Suprapubic skin (tissue), 4 donors: ENCODE measurements around the gene RPS6KA5. TPM values are rescaled to one million over a fixed set of nuclear protein-coding genes. Genes with fewer than 3 reads are reported as not detected.

Source experiments
- DNase-seq, 2 donors: peaks; one replicate each; pipeline ENCODE4 v3.0.0-alpha.2; 2019; ENCODE audit warnings: low spot score in 2 of 2
- H3K27ac ChIP-seq: fragments of 200-600 bp; sonication (generic); one replicate; pipeline ENCODE4 v1.5.1; 2019
- H3K27me3 ChIP-seq: fragments of 200-600 bp; sonication (generic); one replicate; pipeline ENCODE4 v1.5.1; 2019
- H3K36me3 ChIP-seq: fragments of 200-600 bp; sonication (generic); one replicate; pipeline ENCODE4 v1.5.1; 2019
- H3K4me1 ChIP-seq: fragments of 200-600 bp; sonication (generic); one replicate; pipeline ENCODE4 v1.5.1; 2019
- H3K4me3 ChIP-seq: fragments of 200-600 bp; sonication (generic); one replicate; pipeline ENCODE4 v1.5.1; 2019; ENCODE audit warnings: mild to moderate bottlenecking
- H3K9me3 ChIP-seq: fragments of 200-600 bp; sonication (generic); one replicate; pipeline ENCODE4 v1.5.1; 2019
- EP300 ChIP-seq: sonication (generic); formaldehyde crosslinking; IDR thresholded peaks from one replicate; pipeline ENCODE4 v1.6.1; 2017; ENCODE audit warnings: antibody characterized with exemption
- POLR2A ChIP-seq, 2 donors: fragments of 450-650 bp; IDR thresholded peaks; one replicate each; pipeline ENCODE4 v1.6.1; 2017; ENCODE audit warnings: antibody characterized with exemption in 2 of 2, mild to moderate bottlenecking in 2 of 2, moderate library complexity in 2 of 2
- POLR2AphosphoS5 ChIP-seq, 3 donors: sonication (generic); formaldehyde crosslinking; IDR thresholded peaks; one replicate each; pipeline ENCODE4 v1.6.1; 2017; ENCODE audit warnings: antibody characterized with exemption in 3 of 3
- WGBS: methylation state at CpG from one replicate; pipeline ENCODE4 v1.1.5; 2018; 5-methylcytosine and 5-hydroxymethylcytosine counted together
- total RNA-seq, 4 donors: library from RNA; depleted of rRNA; stranded (reverse); fragments of >200 nt; gene quantifications; one replicate each; pipeline ENCODE4 v1.1.0, GENCODE V29; 2016
- TF ChIP-seq, protein P1 (sequence below), 2 donors: fragments of 200-600 bp in 1 of 2; fragments of 450-650 bp in 1 of 2; sonication (generic) in 1 of 2; IDR thresholded peaks; one replicate each; pipeline ENCODE4 v1.5.1; 2016 to 2019; ENCODE audit warnings: antibody characterized with exemption in 2 of 2, mild to moderate bottlenecking in 1 of 2, moderate library complexity in 1 of 2

Gene RPS6KA5
- total RNA-seq, 4 donors from 2014 or later: 6.4 to 14.2 (median 11.2) TPM

DNA sequence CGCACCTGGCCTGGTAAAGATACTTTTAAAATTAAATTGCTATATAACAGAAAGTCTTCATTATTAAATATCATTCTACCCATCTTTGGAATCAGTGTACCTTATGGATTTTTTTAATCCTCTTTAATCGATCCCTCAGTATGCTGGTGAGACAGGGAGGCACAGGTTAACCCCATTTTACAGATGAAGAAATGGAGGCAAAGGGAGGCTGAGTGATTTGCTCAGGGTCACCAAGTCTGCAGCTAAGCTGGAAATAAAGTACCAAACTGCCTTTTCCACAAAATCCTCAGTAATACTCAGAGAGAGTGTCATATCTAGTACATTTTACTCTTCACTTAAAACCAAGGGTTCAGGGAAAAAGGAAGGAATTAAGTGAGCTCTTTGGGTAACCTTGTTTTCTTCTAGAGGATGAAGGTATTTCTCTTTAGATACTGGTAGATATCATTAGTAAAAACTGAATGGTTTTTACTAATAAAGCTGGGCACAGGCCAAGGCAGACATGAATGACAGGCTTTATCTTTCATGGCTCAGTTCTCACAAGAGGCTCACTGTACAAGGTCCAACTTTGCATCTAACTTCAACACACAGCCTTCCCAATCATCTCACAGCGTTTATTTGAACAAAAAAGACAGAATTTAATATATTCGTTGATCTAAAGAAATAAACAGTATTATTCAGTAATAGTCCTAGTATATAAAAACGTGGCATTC lies 209.0 kb downstream of the RPS6KA5 start:
- no peak overlapping the region for H3K27ac ChIP-seq
- 88% methylated on average over 5 of the region's 5 CpGs for WGBS
- TF ChIP-seq POLR2A (IDR thresholded peaks at IDR 0.05) (no peak), EP300 (no peak), POLR2AphosphoS5 (IDR thresholded peaks at IDR 0.05) (no peak)
- TF ChIP-seq, protein P1, sequence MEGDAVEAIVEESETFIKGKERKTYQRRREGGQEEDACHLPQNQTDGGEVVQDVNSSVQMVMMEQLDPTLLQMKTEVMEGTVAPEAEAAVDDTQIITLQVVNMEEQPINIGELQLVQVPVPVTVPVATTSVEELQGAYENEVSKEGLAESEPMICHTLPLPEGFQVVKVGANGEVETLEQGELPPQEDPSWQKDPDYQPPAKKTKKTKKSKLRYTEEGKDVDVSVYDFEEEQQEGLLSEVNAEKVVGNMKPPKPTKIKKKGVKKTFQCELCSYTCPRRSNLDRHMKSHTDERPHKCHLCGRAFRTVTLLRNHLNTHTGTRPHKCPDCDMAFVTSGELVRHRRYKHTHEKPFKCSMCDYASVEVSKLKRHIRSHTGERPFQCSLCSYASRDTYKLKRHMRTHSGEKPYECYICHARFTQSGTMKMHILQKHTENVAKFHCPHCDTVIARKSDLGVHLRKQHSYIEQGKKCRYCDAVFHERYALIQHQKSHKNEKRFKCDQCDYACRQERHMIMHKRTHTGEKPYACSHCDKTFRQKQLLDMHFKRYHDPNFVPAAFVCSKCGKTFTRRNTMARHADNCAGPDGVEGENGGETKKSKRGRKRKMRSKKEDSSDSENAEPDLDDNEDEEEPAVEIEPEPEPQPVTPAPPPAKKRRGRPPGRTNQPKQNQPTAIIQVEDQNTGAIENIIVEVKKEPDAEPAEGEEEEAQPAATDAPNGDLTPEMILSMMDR (IDR thresholded peaks at IDR 0.05): no peak
- H3K9me3 ChIP-seq: no peaks in the 10 kb centered on the region
- no peak for DNase-seq
- no peaks in the 10 kb centered on the region for H3K4me1 ChIP-seq
- no peak overlapping the region for H3K4me3 ChIP-seq
- H3K36me3 ChIP-seq: no peaks in the 10 kb centered on the region
- H3K27me3 ChIP-seq: no peaks in the 10 kb centered on the region

DNA sequence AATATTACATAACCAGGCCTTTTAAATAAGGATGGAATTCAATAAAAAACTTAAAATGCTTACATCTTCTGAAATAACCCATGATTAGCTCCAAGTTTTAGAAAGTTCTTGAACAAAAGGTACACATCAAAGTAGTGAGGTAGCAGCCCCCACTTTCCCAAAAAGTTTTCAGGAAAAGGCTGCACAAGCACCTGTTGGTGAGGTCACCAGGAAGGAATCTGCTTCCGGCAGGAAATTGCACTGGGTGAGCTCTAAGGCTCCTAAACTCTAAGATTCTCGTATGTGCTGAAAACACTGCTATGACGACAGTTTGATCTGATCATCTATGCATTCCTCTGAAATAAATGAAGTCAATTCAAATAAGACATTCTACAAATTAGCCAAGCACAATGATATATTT lies 210.0 kb downstream of the RPS6KA5 start:
- Histone ChIP-seq H3K27ac (no peak overlapping the region), H3K4me1 (no peaks in the 10 kb centered on the region), H3K36me3 (no peaks in the 10 kb centered on the region), H3K9me3 (no peaks in the 10 kb centered on the region), H3K27me3 (no peaks in the 10 kb centered on the region), H3K4me3 (no peak overlapping the region)
- WGBS: 42% methylated on average over 3 of the region's 3 CpGs
- TF ChIP-seq, protein P1 (IDR thresholded peaks at IDR 0.05): no peak
- TF ChIP-seq EP300 (no peak), POLR2A (IDR thresholded peaks at IDR 0.05) (no peak), POLR2AphosphoS5 (IDR thresholded peaks at IDR 0.05) (no peak)
- DNase-seq: no peak

DNA sequence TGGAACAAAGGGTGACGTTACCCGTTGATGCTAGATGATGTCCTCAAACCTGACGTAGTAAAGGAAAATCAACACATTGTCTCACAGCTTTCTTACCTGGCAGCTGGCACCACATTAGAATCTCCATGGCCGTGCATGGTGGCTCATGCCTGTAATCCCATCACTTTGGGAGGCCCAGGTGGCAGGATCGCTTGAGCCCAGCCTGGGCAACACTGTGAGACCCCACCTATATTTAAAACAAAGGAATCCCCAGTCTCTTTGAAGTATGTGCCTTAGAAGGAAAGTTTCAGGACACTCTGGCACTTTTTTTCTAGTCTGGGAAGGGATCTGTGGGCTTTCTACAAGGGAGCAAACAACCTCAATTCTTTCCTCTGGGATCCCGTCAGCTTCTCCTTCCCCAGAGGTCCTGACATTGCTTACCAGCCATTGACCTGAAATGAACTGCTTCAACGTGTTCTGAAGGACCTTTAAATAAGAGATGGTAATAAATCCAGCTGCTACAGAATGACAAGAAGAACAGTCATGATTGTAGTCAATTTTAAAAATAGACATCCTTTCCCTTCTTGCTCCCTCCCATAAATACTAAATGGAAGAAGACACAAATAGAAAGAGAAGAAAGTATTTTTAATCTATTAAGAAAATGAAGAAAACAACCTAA lies 210.5 kb downstream of the RPS6KA5 start:
- 83% methylated on average over 7 of the region's 7 CpGs for WGBS
- no peaks in the 10 kb centered on the region for H3K27me3 ChIP-seq
- no peak for DNase-seq

DNA sequence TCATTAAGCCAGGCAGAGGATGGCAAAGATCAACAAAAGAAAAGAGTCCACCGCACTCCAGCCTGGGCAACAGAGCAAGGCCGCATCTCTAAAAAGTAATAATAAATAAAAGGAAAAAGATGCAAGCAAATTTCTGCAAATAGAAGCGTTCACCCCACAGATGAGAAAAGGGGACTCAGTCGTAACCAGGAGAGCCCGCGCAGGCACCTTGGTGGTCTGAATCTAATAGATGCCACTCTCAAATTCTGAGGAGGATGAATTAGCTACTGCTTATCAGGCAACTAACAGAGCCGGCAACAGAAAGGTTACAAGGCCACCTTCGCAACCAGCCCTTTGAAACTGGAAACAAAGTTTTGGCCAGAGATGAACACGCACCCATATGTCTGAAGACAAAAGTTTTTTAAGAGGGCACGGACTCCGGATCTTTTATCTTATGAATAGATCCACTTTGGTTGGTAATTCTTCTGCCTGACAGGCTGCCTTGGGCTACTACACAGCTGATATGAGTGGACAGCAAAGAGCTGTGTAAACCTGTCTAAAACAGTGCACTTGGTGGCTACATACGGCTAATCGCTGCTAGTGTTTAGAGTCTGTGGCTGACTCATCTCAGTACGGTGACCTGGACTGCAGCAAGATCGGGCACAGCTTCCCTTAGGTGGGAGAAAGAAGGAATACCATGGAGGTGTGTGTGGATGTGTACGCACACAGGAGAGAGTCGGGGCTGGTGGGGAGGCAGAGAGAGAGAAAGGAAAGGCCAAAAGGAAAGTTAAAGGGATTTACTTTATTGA lies 211.3 kb downstream of the RPS6KA5 start:
- TF ChIP-seq EP300: no peak
- TF ChIP-seq, protein P1 (IDR thresholded peaks at IDR 0.05): no peak
- no peaks in the 10 kb centered on the region for H3K36me3 ChIP-seq
- no peaks in the 10 kb centered on the region for H3K4me1 ChIP-seq
- WGBS: 90% methylated on average over 17 of the region's 17 CpGs
- no peak overlapping the region for H3K4me3 ChIP-seq
- no peak overlapping the region for H3K27ac ChIP-seq
- no peaks in the 10 kb centered on the region for H3K9me3 ChIP-seq
- no peaks in the 10 kb centered on the region for H3K27me3 ChIP-seq
- no peak for DNase-seq

More for the DNA sequence above, 210.5 kb downstream of the RPS6KA5 start:
- Histone ChIP-seq H3K36me3 (no peaks in the 10 kb centered on the region), H3K4me1 (no peaks in the 10 kb centered on the region), H3K27ac (no peak overlapping the region), H3K4me3 (no peak overlapping the region), H3K9me3 (no peaks in the 10 kb centered on the region)
- TF ChIP-seq EP300 (no peak), POLR2A (IDR thresholded peaks at IDR 0.05) (no peak), POLR2AphosphoS5 (IDR thresholded peaks at IDR 0.05) (no peak)
- TF ChIP-seq, protein P1 (IDR thresholded peaks at IDR 0.05): no peak

DNA sequence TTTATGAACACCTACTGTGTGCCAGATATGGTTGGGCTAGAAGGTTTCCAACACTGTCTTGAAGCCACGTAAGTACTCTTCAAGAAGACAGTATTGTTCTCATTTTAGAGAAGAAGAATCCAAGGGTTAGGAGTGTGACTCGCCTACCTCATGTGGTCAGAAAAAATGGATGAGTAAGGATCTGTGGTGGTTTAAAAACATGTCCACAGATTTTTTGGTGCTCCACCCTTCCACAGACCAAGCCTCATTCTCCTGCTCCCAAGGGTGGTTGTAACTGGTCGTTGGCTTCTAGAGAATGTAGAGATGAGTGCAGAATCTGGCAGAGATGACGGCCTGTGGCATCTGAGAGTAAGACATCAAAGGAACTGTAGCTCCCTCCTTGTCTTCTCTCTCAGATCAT lies 213.9 kb downstream of the RPS6KA5 start:
- H3K36me3 ChIP-seq: no peaks in the 10 kb centered on the region
- H3K27me3 ChIP-seq: no peaks in the 10 kb centered on the region
- 77% methylated on average over 4 of the region's 4 CpGs for WGBS
- H3K4me1 ChIP-seq: no peaks in the 10 kb centered on the region
- no peak overlapping the region for H3K4me3 ChIP-seq
- H3K27ac ChIP-seq: no peak overlapping the region
- DNase-seq: no peak
- no peak for TF ChIP-seq POLR2AphosphoS5 (IDR thresholded peaks at IDR 0.05)
- TF ChIP-seq EP300: no peak
- TF ChIP-seq POLR2A (IDR thresholded peaks at IDR 0.05): no peak
- TF ChIP-seq, protein P1 (IDR thresholded peaks at IDR 0.05): no peak
- H3K9me3 ChIP-seq: no peaks in the 10 kb centered on the region
